SK-N-MC (cell line): ENCODE results near the gene HASPIN.

ENCODE experiments used
- DNase-seq: peaks from one replicate; pipeline ENCODE4 v3.0.0-alpha.2; 2011; ENCODE audit warnings: low read depth, low spot score
- H3K27ac ChIP-seq: fragments of 200-600 bp; sonication (generic); 2 replicates; pipeline ENCODE4 v1.5.1; 2016; ENCODE audit warnings: mixed run types
- H3K36me3 ChIP-seq: fragments of 200-600 bp; sonication (generic); 2 replicates; pipeline ENCODE4 v1.6.1; 2017; ENCODE audit warnings: antibody characterized with exemption, low read length, mixed read lengths; ENCODE audit not compliant: insufficient read depth
- H3K4me3 ChIP-seq: fragments of 200-600 bp; sonication (generic); 2 replicates; pipeline ENCODE4 v1.5.1; 2016
- H3K9ac ChIP-seq: fragments of 200-600 bp; sonication (generic); 2 replicates; pipeline ENCODE4 v1.8.0; 2017; ENCODE audit warnings: mixed run types, mixed read lengths; ENCODE audit not compliant: insufficient read length
- H3K9me3 ChIP-seq: fragments of 200-600 bp; sonication (generic); 2 replicates; pipeline ENCODE4 v1.6.1; 2017; ENCODE audit warnings: low read depth, mild to moderate bottlenecking, antibody characterized with exemption, low read length, moderate library complexity, mixed read lengths
- EZH2 ChIP-seq: fragments of 200-600 bp; sonication (generic); IDR thresholded peaks from one replicate; pipeline ENCODE4 v1.6.1; 2017; ENCODE audit warnings: antibody characterized with exemption
- FOXP2 ChIP-seq: optimal IDR thresholded peaks from 2 replicates; pipeline ENCODE3; 2011; ENCODE audit warnings: mild to moderate bottlenecking, moderate library complexity; ENCODE audit not compliant: insufficient read depth; ENCODE audit errors: extremely low read length, control extremely low read depth
- POLR2AphosphoS5 ChIP-seq: IDR thresholded peaks from 2 replicates; pipeline ENCODE4 v1.6.1; 2012; ENCODE audit warnings: mild to moderate bottlenecking, low read depth, low read length, borderline replicate concordance

HASPIN gene

GRCh38 chr17:3754066-3754457 is 30.4 kb downstream of the HASPIN start:
- no peak for DNase-seq
- Histone ChIP-seq H3K9me3 (no peaks in the 10 kb centered on the region), H3K36me3 (no peaks in the 10 kb centered on the region), H3K9ac (no peak overlapping the region), H3K27ac (no peak overlapping the region), H3K4me3 (no peak overlapping the region)
- TF ChIP-seq EZH2 = no peak
- TF ChIP-seq FOXP2 = no peak
- TF ChIP-seq POLR2AphosphoS5 = no peak

- DNase-seq = no peak
- no peak overlapping the region for H3K9ac ChIP-seq
- no peaks in the 10 kb centered on the region for H3K36me3 ChIP-seq
- no peak overlapping the region for H3K4me3 ChIP-seq
- H3K27ac ChIP-seq = no peak overlapping the region
- no peaks in the 10 kb centered on the region for H3K9me3 ChIP-seq
- no peak for TF ChIP-seq POLR2AphosphoS5
- no peak for TF ChIP-seq EZH2
Observed at GRCh38 chr17:3754458-3755334, 31.0 kb downstream of the HASPIN start.

GRCh38 chr17:3755335-3756030 is 31.8 kb downstream of the HASPIN start:
- TF ChIP-seq EZH2 (no peak), POLR2AphosphoS5 (no peak), FOXP2 (no peak)
- Histone ChIP-seq H3K4me3 (no peak overlapping the region), H3K36me3 (no peaks in the 10 kb centered on the region), H3K9ac (no peak overlapping the region), H3K9me3 (no peaks in the 10 kb centered on the region), H3K27ac (no peak overlapping the region)
- no peak for DNase-seq

DNA sequence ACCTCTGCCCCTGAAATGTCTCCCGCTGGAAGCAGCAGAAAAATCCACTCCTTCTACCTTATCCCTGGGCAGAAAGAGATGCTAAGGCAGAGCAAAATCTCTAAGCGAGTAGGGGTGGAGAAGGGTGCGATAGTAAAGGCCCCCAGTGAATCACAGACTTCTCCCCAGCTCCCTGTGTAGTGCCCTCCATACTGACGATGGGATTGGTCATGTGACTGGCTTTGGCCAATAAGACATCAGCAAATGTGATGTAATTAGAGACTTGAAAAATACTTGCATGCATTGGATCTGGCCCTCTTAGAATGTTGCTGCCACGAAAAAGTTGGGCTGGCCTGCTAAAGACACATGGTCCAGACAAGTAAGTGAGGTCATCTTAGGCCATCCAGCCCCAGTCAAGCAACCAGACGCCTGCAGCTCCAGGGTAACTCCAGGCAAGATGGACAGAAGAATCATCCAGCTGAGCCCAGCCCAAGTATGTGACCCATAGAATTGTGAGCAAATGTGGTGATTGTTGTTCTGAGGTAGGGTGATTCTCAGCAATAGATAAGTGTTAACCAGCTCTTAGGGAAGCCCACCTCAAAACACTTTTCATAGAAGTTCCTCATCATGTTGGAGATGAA is 36.0 kb downstream of the HASPIN start:
- DNase-seq = no peak
- H3K9me3 ChIP-seq = no peaks in the 10 kb centered on the region
- no peak overlapping the region for H3K9ac ChIP-seq
- no peaks in the 10 kb centered on the region for H3K36me3 ChIP-seq
- TF ChIP-seq POLR2AphosphoS5 (no peak), EZH2 (no peak), FOXP2 (no peak)
- no peak overlapping the region for H3K27ac ChIP-seq
- no peak overlapping the region for H3K4me3 ChIP-seq

DNA sequence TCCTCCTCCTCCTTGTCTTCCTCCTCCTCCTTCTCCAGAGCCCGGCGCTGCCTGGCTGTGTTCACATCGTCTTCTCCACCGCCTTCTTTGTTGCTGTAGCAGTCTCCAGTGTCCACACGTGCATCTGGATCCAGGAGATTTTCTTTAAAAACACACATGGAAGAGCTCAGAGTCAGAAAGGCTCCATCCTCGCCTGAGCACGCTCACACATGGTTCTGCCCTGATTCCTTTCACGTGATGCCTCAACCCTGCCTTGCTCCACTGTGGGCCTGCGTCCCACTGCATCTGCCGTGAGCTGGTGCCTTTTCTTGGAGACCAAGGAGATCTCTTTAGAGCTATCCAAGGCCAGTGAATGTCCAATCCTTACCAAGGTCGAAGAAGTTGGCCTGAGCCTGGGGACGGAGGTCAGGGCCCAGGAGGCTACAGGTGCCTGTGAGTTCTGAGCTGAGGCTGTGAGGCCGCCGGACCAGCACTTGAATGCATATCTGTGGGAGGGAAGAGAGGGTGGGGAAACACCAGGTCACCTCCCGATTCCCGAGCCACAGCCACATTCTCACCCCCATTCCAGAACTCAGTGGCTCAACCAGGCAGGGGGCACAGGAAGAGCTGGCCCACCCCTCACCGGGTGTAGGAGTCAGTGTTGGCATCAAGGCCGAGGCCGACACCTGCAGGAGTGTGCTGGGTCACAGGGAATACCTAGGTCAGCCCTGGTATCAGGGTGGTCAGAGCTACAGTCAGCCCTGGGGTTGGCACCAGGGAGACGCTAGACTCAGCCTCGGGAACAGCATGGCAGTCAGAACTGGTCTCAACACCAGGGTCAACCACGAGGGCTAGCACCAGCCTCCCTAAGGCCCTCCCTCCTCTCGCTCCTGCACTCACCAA is 37.6 kb downstream of the HASPIN start:
- H3K27ac ChIP-seq = no peak overlapping the region
- no peaks in the 10 kb centered on the region for H3K9me3 ChIP-seq
- no peak for TF ChIP-seq FOXP2
- TF ChIP-seq EZH2 = no peak
- no peak for TF ChIP-seq POLR2AphosphoS5
- DNase-seq = no peak
- no peak overlapping the region for H3K4me3 ChIP-seq
- no peak overlapping the region for H3K9ac ChIP-seq
- no peaks in the 10 kb centered on the region for H3K36me3 ChIP-seq

DNA sequence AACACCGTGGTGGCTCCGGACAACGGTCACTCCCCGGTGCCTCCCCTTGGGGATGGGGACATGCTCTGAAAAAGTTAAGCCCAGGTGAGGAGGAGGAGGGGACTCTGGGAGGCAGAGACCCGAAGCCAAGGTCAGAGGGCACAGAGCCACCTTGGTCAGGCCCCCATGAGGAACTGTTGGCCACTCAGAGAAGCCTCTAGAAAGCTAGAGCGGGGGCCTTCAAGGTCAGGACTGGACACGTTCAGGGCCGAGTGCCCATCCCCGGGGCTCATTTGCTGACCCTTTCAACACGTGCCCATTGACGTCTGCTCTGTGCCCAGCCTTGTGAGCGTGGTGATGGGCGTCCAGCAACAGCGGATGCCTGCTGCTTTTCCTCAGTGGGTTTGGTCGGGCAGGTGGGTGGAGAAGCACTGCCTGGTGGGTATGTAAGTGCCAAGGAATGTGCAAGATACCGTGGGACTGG is 38.2 kb downstream of the HASPIN start:
- Histone ChIP-seq H3K9ac (no peak overlapping the region), H3K4me3 (no peak overlapping the region), H3K27ac (no peak overlapping the region), H3K9me3 (no peaks in the 10 kb centered on the region), H3K36me3 (no peaks in the 10 kb centered on the region)
- TF ChIP-seq EZH2 (no peak), POLR2AphosphoS5 (no peak), FOXP2 (no peak)
- DNase-seq = no peak

GRCh38 chr17:3762922-3763776 is 39.4 kb downstream of the HASPIN start:
- TF ChIP-seq POLR2AphosphoS5 (no peak), EZH2 (no peak), FOXP2 (no peak)
- no peak overlapping the region for H3K4me3 ChIP-seq
- H3K27ac ChIP-seq = no peak overlapping the region
- no peaks in the 10 kb centered on the region for H3K36me3 ChIP-seq
- H3K9ac ChIP-seq = no peak overlapping the region
- H3K9me3 ChIP-seq = no peaks in the 10 kb centered on the region
- DNase-seq = no peak
